Aorta (tissue), 5 donors: ENCODE measurements around the gene RAB6A. TPM values are rescaled to one million over a fixed set of nuclear protein-coding genes. Genes with fewer than 3 reads are reported as not detected.
A peak's percentile ranks its signal among the peaks of the same experiment; 100 is the strongest.

Experiments used
- ATAC-seq: fragments of 200-7000 bp; cut with Tn5 transposase; one replicate; pipeline ENCODE4 v1.9.1; 2022; ENCODE audit warnings: moderate library complexity; ENCODE audit not compliant: low FRiP score
- DNase-seq, 2 donors: peaks; one replicate each; pipeline ENCODE4 v3.0.0-alpha.2; 2020
- H3K27ac ChIP-seq, 2 donors: one replicate each; pipeline ENCODE4 v1.5.1; 2013; ENCODE audit warnings: low read length in 2 of 2, mild to moderate bottlenecking in 2 of 2, moderate library complexity in 2 of 2, control low read depth in 1 of 2, inconsistent platforms in 1 of 2, low read depth in 1 of 2
- H3K27me3 ChIP-seq, 2 donors: one replicate each; pipeline ENCODE4 v1.6.1; 2013; ENCODE audit warnings: control low read depth in 1 of 2, low read length in 1 of 2, mild to moderate bottlenecking in 1 of 2, moderate library complexity in 1 of 2; ENCODE audit not compliant: insufficient read depth in 2 of 2, control insufficient read depth in 1 of 2
- H3K36me3 ChIP-seq, 2 donors: one replicate each; pipeline ENCODE4 v1.6.1; 2013; ENCODE audit warnings: control low read depth in 1 of 2, low read length in 1 of 2, mild to moderate bottlenecking in 1 of 2; ENCODE audit not compliant: insufficient read depth in 2 of 2, control insufficient read depth in 1 of 2
- H3K4me1 ChIP-seq, 2 donors: one replicate each; pipeline ENCODE4 v1.6.1; 2013; ENCODE audit warnings: low read length in 2 of 2, control low read depth in 1 of 2, mild to moderate bottlenecking in 1 of 2, moderate library complexity in 1 of 2; ENCODE audit not compliant: insufficient read depth in 2 of 2, control insufficient read depth in 1 of 2
- H3K4me3 ChIP-seq, 2 donors: one replicate each; pipeline ENCODE4 v1.5.1; 2013; ENCODE audit warnings: low read length in 2 of 2, control low read depth in 1 of 2, mild to moderate bottlenecking in 1 of 2
- H3K9me3 ChIP-seq: one replicate; pipeline ENCODE4 v1.6.1; 2013; ENCODE audit warnings: mild to moderate bottlenecking, low read length; ENCODE audit not compliant: control insufficient read depth
- WGBS, 2 donors: extraction: QIAGEN DNeasy Blood & Tissue Kit; methylation state at CpG; one replicate each; pipeline ENCODE4 v1.1.7; 2013; 5-methylcytosine and 5-hydroxymethylcytosine counted together
- intact Hi-C, 2 donors: fragments of 100-400 bp; cut with DNase I; formaldehyde crosslinking; loops; one replicate each; pipeline versions ENCODE4 v1.14.2 to v1.15.0; 2022
- long read RNA-seq, 2 donors: library from polyadenylated mRNA; unstranded; transcript quantifications; one replicate each; pipeline ENCODE4 v2.0.0, GENCODE V29; 2020 to 2021
- polyA plus RNA-seq, 2 donors: library from polyadenylated mRNA; stranded (reverse); fragments of 200-250 nt; gene quantifications; one replicate each; pipeline ENCODE4 v1.2.3, GENCODE V29; 2013
- total RNA-seq, 2 donors: library from RNA; stranded (reverse); fragmentation: NEBNext Ultra II Directional; extraction: Animal tissue kit (Norgen Biotek cat#: 25700); gene quantifications; one replicate each; pipeline ENCODE4 v1.2.1, GENCODE V29; 2021
- donor health status: healthy with polysubstance abuse.
- donor health status: Bipolar disorder and iron deficiency.
- donor health status: DM: no; HTN: no; CAD: no.
- donor health status: DM: no; HTN: no; CAD: no.
- donor health status: DM: yes; HTN: yes; CAD: no.

Gene RAB6A
- 100 to 1,000 TPM; 144 to 148 TPM for total RNA-seq
- polyA plus RNA-seq = 100 to 1,000 TPM in 1 of 2 donors, 10 to 100 TPM in 1; 72.1 to 158 TPM
- long read RNA-seq, donor 1, transcript RAB6A-202 (8 exons, 3,085 nt) = minor isoform, 7 of 72 reads
- long read RNA-seq, donor 1, transcript RAB6A-208 (2 exons, 1,812 nt) = minor isoform, 11 of 72 reads
- long read RNA-seq, donor 1, transcript RAB6A-201 (8 exons, 3,389 nt) = major isoform, 18 of 72 reads
- long read RNA-seq, donor 1, partial matches to known transcripts = 9 of 72 reads
- long read RNA-seq, donor 1, other reads (novel, unspliced or antisense) = 27 of 72 reads
- long read RNA-seq, donor 2, transcript RAB6A-201 (8 exons, 3,389 nt) = major isoform, 24 of 58 reads
- long read RNA-seq, donor 2, transcript RAB6A-202 (8 exons, 3,085 nt) = minor isoform, 8 of 58 reads
- long read RNA-seq, donor 2, transcript RAB6A-208 (2 exons, 1,812 nt) = minor isoform, 6 of 58 reads
- long read RNA-seq, donor 2, partial matches to known transcripts = 3 of 58 reads
- long read RNA-seq, donor 2, other reads (novel, unspliced or antisense) = 16 of 58 reads

DNA sequence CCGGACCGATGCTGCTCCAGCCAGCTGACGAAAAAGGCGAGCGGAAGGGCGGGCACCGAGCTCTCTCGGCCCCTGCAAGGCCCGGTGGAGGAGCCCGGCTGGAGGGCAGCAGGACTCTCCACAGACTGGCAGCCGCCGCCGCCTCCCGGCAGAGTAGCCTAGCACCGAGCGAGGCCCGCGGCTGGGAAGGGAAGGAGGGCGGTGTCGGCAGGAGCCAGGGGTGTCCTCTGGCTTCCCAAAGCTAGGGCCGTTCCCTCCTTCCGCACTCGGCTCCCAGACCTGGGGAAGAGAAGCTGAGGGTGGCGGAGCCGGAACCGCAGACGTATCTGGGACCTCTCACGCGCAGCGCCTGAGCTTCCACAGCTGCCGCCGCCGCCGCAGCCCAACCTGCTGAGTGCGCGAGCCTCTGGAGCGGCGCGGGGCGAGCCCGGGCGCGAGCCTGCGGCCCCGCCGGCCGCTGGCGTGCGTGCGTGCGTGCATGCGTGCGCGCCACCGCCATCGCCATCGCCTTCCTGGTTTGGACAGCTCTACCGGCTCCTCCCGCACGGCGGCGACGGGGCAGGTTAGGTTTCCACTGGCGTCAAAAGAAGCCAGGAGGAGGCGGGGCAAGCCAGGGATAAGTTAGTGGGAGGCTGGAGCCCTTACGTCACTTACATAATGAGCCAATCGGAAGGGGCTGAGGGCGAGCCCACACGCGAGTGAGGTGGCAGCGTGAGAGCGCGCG is at the start of gene RAB6A:
RAB6A (minus strand) TSS at position 396 of the 724 bp plus-strand sequence. CDS start 439 bp downstream, outside the sequence.
- intact Hi-C loops = loop anchor here (1.0 kb wide), 1 partner anchor 18 kb away; no protein-coding TSS in a partner anchor

DNA sequence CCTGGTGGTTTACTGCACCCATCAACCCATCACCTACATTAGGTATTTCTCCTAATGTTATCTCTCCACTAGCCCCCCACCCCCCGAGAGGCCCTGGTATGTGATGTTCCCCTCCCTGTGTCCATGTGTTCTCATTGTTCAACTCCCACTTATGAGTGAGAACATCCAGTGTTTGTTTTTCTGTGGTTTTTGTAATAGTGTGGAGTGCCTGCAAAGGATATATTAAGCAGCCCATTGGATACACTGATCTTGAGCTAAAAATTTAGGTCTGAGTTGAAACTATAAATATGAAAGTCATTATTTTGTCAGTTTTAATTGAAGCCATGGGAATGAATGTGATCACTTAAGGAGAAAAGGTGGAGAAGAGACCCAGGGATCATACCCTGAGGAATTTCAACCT is 49.8 kb upstream of the RAB6A start:
- Histone ChIP-seq H3K9me3 (no peaks in the 10 kb centered on the region), H3K27ac (no peak overlapping the region), H3K27me3 (no peaks in the 10 kb centered on the region), H3K4me1 (no peaks in the 10 kb centered on the region), H3K36me3 (no peaks in the 10 kb centered on the region), H3K4me3 (no peak overlapping the region)
- intact Hi-C loops = no loop called here
- 88 to 100% methylated on average over 1 of the region's 1 CpG for WGBS, 2 donors
- DNase-seq (no peak), ATAC-seq (no peak)

More for the DNA sequence above, at the start of gene RAB6A:
- no peaks in the 10 kb centered on the region for H3K36me3 ChIP-seq
- peak; percentile 97 for ATAC-seq
- peak; percentile 100 for DNase-seq
- H3K9me3 ChIP-seq = no peaks in the 10 kb centered on the region
- H3K4me3 ChIP-seq = peak within 1 kb of the TSS; percentile 87 to 96
- H3K4me1 ChIP-seq = no peaks in the 10 kb centered on the region
- H3K27me3 ChIP-seq = no peaks in the 10 kb centered on the region
- WGBS, 2 donors = 0% methylated on average over 55 to 74 of the region's 74 CpGs
- peak within 1 kb of the TSS; percentile 71 to 84 for H3K27ac ChIP-seq

DNA sequence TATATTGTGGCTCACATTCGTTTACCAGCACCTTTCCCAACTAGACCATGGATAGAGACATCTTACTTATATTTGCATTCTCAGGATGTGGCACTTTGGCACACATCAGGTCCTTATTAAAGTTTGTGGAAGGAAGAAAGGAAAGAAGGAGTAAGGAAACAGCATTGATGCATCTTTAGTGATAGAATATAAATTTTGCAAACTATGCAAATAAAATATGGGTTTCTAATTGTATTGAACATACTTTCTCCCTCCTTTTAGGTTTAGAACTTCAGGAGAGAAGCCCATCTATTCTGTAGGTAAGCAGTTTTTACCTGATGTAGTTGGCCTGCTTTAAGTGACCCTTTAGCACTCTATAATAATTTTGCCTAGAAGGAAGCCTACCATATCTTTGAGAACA is 47.2 kb upstream of the RAB6A start:
- DNase-seq (no peak), ATAC-seq (no peak)
- Histone ChIP-seq H3K36me3 (no peaks in the 10 kb centered on the region), H3K9me3 (no peaks in the 10 kb centered on the region), H3K4me3 (no peak overlapping the region), H3K27me3 (no peaks in the 10 kb centered on the region), H3K4me1 (no peaks in the 10 kb centered on the region), H3K27ac (no peak overlapping the region)
- intact Hi-C loops = no loop called here
- 86 to 91% methylated on average over 1 of the region's 1 CpG for WGBS, 2 donors

DNA sequence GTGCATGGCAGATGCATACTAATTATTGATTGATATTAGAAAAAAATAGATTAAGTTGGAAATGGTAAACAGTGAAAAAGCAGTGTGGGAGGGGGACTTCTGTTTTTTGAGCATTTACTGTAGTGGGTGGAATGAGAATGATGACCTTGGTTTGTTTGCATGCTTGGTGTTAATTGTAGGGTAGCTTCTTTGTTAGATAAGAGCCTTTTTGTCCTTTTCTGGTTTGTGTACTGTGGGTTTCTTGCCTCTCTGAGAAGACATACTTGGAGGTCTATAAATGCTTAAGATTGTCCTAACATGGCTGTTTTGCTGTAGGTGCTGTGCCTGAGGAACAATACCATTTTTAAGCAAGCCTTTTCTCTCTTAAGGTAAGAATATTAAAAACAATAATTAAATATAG is 43.8 kb upstream of the RAB6A start:
- H3K9me3 ChIP-seq = no peaks in the 10 kb centered on the region
- no peak overlapping the region for H3K4me3 ChIP-seq
- no peaks in the 10 kb centered on the region for H3K27me3 ChIP-seq
- no peak for DNase-seq
- H3K4me1 ChIP-seq = no peaks in the 10 kb centered on the region
- no peaks in the 10 kb centered on the region for H3K36me3 ChIP-seq
- no peak overlapping the region for H3K27ac ChIP-seq
- ATAC-seq = no peak
- intact Hi-C loops = no loop called here

DNA sequence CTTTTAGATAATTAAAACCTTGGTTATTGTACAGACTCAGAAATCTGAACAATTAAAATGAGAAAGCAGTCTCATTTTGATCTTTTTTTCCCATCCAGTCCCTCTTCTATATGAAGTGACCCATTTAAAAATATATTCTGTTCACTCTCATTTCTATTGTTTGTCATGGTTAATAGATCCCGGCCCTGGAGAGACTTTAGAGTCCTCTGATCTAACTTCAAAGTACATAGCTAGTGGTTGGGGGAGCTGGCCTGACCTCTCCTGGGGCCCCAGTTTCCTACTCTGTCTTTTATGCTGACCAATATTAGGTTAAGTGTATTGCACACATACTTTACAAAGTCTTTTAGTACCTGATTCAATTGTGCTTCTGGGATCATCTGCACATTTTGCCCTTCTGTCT is 40.3 kb upstream of the RAB6A start:
- no peak for ATAC-seq
- intact Hi-C loops = no loop called here
- Histone ChIP-seq H3K9me3 (no peaks in the 10 kb centered on the region), H3K36me3 (no peaks in the 10 kb centered on the region), H3K27ac (no peak overlapping the region), H3K4me3 (no peak overlapping the region), H3K4me1 (no peaks in the 10 kb centered on the region), H3K27me3 (no peaks in the 10 kb centered on the region)
- WGBS, 2 donors = 77 to 82% methylated on average over 1 of the region's 1 CpG
- no peak for DNase-seq

DNA sequence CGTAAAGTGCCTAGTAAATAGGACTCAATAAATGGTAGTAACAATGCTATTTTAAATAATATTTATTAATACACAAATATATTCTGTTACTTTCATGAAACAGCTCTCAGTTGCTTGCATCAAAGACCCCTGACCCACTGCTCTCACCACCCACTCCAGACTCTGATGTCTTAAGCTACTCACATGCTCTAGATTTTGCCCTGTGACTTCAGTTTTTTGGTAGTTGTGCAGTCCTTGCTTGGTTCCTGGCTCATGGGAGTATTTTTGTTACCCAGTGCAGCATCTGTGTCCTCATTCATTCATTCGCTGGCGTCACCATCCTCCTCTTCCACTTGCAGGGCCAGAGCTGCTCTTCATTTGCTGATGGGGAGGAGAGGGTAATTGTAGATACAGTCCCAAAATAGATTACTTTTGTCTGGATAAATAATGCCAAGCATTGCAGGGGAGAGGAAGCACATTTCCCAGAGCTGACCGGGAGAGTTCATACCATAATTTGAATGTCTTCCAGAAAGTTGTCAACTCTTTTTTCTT is 39.5 kb upstream of the RAB6A start:
- H3K4me1 ChIP-seq = no peaks in the 10 kb centered on the region
- no peak for ATAC-seq
- no peaks in the 10 kb centered on the region for H3K27me3 ChIP-seq
- H3K4me3 ChIP-seq = no peak overlapping the region
- no peak overlapping the region for H3K27ac ChIP-seq
- DNase-seq = no peak
- no peaks in the 10 kb centered on the region for H3K36me3 ChIP-seq
- WGBS, 2 donors = 34 to 36% methylated on average over 4 of the region's 4 CpGs
- no peaks in the 10 kb centered on the region for H3K9me3 ChIP-seq
- intact Hi-C loops = no loop called here

DNA sequence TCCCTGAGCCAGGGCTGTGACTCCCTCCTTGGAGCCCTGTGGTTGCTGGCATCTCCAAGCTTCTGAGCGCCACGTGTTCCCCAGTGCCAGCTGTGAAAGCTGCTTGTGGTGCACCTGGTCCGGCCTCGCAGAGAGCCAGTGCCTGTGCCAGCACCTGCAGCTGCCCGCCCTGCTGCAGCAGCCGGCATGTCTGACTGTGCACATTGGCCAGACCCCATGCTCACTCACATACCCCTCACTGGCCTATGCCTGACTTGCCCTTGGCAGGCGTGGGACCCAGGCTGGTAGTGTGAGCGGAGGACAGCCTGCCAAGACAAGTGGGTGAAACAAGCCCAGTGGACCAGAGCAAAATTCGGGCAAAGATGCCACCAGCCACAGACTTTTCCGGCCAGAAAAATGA is 36.6 kb upstream of the RAB6A start:
- no peak for DNase-seq
- H3K36me3 ChIP-seq = no peaks in the 10 kb centered on the region
- intact Hi-C loops = no loop called here
- 77 to 79% methylated on average over 10 of the region's 10 CpGs for WGBS, 2 donors
- no peak for ATAC-seq
- H3K27ac ChIP-seq = no peak overlapping the region
- H3K4me3 ChIP-seq = no peak overlapping the region
- H3K9me3 ChIP-seq = no peaks in the 10 kb centered on the region
- H3K27me3 ChIP-seq = no peaks in the 10 kb centered on the region
- H3K4me1 ChIP-seq = no peaks in the 10 kb centered on the region

DNA sequence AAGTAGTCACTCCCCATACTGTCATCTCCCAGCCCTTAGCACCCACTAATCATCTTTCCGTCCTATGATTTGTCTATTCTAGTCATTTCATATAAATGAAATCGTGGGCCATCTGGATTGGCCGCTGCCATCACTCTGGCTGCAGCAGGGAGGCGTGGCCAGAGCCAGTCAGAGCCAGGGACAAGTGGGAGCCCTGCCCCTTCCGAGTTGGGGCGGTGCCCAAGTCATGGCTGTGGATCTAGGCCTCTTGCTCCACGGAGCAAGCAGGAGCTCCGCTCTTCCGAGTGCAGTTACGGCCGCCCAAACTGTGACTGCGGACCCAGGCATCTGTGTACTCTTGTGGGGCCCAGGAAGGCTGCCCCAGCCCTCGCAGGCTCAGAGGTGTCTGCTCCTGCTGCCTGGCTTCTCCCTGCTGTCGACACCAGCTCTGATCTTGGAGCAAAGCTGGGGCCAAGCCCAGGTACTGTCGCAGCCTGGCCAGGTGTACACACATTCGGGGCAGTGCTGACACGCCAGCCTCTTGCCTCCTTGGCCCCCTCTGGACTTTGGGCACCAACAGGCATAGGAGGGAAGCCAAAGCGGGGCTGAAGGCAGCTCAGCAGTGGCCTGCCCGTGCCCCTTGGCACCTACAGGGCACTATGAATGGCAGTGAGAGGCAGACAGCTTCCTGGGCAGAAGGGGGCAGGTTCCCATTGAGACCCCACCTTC is 35.2 kb upstream of the RAB6A start:
- H3K4me1 ChIP-seq = no peaks in the 10 kb centered on the region
- 79 to 87% methylated on average over 19 of the region's 19 CpGs for WGBS, 2 donors
- DNase-seq = no peak
- H3K9me3 ChIP-seq = no peaks in the 10 kb centered on the region
- no peaks in the 10 kb centered on the region for H3K27me3 ChIP-seq
- H3K27ac ChIP-seq = no peak overlapping the region
- no peaks in the 10 kb centered on the region for H3K36me3 ChIP-seq
- no peak for ATAC-seq
- intact Hi-C loops = no loop called here
- H3K4me3 ChIP-seq = no peak overlapping the region
